HG03060 (cell line): ENCODE measurements around the gene COPG1.
"Not testable (repeated sequence)": the region's sequence is repeated elsewhere in the genome, so short reads cannot be mapped to it uniquely, and the experiment has no call there.

Experiments
- ATAC-seq: cut with Tn5 transposase; IDR thresholded peaks from one replicate; pipeline ENCODE4 v1.9.1; 2021; ENCODE audit warnings: low read depth, moderate number of reproducible peaks; ENCODE audit not compliant: unreplicated experiment

Gene COPG1

DNA sequence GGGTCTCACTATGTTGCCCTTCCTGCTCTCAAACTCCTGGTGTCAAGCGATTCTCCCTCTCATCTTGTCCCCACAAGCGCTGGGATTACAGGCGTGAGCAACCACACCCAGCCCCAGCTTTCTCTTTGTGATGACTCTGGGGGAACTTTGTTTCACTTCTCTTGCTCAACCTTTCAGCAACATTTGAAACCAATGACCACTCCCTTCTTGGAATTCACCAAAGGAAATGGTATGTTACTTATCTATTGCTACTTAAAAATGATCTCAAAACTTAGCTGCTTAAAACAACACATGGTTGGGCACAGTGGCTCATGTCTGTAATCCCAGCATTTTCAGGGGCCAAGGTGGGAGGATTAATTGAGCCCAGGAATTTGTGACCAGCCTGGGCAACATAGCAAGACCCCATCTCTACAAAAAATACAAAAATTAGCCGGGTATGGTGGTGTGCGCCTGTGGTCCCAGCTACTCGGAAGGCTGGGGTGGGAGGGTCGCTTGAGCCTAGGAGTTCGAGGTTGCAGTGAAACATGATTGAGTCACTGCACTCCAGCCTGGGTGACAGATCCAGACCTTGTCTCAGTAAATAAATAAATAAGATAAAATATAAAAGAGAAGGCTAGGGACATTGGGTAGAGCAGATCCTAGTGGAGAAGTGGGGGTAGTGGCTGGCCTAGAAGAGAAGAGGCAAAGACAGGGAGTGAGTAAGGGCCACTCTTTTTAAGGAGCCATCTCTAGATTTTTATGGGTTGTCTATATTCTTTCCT, 10.3 kb upstream of the COPG1 start:
- ATAC-seq: no peak

DNA sequence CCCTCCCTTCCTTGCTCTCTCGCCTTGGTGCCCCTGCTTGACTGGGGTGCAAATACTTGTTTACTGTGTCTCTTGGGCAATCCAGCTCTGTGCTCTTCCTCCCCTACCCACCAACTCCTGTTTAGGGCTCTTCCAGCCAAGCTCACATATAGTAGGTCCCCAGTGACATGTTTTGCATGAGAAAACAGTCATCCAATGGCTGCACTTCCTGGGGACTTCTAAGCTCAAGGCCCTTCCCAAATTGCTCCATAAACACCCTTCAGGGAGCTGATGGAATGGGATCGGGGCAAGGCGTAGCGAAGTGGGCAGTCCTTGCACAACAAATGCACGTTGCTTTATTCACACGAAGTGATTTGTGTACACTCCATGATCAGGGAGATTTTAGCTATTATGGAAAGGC, 9.4 kb upstream of the COPG1 start:
- no peak for ATAC-seq

DNA sequence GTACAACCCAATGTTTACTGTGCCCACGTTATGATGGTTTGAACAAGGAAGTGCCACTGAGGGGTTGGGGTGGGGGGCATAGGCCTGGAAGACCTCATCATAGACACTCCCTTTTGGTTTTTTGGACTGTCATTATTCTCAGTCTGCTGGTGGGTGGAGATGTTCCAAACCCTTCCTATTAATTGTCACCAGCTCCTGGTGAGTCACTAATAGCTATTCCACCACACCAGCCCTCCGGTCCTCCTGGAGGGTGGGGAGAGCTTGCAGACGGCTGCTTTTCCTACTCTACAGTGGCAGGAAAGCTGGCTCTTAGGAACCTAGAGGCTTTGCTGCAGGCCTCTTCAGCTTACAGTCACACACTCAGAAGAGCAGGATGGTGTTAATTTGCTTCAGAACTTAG, 9.0 kb upstream of the COPG1 start:
- no peak for ATAC-seq

DNA sequence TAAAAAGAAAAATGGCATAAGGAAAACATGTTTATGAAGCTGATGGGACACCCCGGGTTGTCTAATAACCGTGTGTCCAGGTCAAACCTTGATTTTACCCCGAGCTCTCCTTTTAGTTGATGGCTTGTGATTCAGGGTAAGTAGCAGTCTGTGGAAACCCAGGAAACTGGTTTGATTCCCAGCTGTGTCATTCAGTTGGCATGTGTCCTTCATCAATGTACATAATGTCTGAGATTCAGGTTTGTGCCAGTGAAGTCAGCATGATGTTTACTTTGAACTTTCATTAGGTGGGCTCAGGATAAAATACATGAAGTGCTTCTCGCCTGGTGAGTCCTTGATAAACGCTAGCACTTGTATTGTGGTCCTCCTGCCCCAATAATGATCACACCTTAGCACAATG, 4.3 kb upstream of the COPG1 start:
- no peak for ATAC-seq

DNA sequence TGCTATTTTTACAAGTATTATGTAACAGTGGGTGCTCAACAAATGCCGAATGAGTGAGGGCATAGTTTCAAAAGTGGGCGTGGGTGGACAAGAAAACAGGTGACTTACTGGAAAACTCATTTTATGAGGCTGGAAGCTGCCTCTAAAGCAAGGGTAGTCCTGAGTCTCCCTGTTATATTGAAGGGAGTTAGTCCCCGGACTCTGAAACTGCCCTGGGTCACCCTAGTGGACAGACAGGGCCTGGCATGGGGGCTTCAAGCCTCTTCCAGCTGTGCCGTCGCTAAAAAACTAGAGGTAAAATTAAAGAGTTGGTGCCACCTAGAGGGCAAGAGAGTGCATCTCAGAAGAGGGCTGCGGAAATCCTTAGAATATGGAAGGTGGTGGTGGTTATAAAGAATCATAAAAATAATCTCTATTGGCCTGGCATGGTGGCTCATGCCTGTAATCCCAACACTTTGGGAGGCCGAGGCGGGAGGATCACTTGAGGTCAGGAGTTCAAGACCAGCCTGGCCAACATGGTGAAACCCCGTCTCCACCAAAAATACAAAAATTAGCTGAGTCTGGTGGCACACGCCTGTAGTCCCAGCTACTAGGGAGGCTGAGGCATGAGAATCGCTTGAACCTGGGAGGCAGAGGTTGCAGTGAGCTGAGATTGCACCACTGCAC, 3.6 kb upstream of the COPG1 start:
- not testable (repeated sequence) for ATAC-seq

DNA sequence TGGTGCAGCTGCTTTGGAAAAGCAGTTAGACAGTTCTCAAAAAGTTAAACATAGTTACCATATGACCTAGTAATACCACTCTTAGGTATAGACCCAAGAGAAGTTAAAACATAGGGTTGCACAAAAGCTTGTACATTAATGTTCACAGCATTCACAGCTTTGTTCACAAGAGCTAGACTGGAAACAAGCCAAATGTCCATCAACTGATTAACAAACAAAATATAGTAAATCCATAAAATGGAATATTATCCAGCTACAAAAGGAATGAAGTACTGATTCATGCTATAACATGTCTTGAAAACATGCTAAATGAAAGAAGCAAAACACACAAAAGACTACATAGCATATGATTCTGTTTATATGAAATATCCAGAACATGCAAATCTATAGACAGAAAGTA, 2.8 kb upstream of the COPG1 start:
- ATAC-seq: no peak

DNA sequence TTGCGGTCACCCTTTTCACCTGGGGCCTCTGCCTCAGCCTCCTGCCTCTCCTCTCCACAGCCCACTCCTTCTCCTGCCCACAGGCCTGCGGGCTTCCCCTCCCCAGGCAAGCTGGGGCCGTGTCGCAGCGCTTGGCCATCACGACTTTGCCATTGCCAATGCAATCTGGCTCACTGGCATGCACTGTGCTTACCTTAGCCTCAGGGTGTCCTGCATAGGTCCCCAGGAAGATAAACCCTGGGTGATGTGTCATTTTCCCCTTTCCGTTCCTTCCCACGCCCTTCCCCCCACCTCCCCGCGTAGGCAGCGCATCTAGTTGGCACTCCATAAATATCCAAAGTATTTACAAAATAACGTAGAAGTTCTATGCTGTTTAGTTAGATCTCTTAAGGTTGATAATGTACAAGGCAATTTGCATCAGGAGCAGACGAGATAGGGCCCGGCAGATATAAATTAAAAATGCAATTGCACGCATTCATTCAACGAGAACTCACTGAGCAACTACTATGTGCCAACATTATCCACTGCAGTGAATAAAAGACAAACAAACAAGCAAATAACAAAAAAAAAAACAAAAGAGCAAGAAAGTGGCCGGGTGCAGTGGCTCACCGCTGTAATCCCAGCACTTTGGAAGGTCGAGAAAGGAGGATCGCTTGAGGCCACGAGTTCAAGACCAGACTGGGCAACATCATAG, 973 bp upstream of the COPG1 start:
- no peak for ATAC-seq

DNA sequence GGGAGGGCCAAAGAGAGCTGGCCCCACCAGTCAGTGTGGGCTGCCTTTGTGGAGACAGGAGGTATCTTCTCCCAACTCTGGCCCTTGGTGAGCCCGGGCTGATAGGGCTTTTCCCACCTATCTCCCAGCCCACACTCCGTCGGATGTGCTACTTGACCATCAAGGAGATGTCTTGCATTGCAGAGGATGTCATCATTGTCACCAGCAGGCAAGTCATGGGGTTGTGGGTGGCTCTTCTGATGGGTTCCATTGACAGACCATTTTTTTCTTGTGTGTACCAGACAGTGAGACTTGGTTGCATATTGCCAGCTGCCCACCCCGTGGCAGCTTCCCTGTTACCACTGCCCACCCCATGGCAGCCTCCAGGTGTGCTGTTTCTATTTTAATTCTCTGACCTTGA, 3.3 kb downstream of the COPG1 start:
- no peak for ATAC-seq

DNA sequence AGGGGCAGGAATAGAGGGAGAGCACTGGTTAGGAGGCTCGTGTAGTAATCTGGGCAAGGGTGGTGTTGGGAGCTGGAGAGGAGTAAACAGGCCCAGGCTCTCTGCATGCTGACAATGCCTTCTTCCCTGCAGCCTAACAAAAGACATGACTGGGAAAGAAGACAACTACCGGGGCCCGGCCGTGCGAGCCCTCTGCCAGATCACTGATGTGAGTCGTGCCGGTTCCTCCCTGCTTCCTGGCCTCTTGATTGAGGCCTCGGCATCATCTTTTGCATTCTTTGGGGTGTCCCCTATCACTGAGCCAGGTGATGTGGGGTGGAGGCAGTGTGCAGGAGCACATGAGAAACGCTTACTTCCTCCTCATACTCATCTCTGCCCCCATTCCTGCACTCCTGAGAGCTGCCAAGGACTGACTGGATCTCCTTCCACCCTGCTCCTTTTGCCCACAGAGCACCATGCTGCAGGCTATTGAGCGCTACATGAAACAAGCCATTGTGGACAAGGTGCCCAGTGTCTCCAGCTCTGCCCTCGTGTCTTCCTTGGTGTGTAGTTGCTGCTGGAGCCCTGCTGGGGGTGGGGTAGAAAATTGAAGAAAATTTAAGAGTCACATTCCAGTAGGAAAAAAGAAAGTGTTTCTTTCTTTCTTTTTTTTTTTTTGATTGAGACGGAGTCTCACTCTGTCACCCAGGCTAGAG, 5.3 kb downstream of the COPG1 start:
- ATAC-seq: no peak

DNA sequence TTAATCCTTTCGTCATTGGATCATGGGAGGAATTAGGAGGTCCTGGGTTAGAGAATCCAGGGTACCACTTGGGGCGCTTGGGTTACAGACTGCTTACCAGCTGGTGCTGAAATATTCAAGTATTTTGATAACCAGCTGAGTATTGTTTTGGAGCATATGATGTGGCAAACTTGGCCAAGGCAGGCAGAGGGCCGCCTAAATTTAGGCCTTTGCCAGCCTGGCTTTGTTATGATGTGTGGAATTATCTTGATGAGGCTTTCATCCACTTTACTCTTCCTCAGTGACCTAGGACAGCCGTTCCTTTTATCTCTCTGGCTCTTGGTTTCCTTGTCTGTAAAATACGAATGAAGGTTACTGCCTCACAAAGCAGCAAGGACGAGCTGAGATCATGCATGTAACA, 6.9 kb downstream of the COPG1 start:
- no peak for ATAC-seq

DNA sequence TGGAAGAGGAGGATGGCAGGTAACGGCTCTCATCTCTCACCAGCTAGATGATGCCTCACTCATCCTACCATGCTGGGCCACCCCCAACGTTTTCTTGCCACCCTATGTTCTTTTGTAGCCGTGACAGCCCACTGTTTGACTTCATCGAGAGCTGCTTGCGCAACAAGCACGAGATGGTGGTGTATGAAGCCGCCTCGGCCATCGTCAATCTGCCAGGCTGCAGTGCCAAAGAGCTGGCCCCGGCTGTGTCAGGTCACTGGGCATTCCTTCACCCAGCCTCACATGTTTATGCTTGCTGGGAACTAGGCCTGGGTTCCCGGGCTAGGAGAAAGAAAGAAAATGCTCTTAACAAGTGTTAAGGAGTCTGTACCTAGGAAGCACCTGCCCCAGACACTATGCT, 8.2 kb downstream of the COPG1 start:
- no peak for ATAC-seq

DNA sequence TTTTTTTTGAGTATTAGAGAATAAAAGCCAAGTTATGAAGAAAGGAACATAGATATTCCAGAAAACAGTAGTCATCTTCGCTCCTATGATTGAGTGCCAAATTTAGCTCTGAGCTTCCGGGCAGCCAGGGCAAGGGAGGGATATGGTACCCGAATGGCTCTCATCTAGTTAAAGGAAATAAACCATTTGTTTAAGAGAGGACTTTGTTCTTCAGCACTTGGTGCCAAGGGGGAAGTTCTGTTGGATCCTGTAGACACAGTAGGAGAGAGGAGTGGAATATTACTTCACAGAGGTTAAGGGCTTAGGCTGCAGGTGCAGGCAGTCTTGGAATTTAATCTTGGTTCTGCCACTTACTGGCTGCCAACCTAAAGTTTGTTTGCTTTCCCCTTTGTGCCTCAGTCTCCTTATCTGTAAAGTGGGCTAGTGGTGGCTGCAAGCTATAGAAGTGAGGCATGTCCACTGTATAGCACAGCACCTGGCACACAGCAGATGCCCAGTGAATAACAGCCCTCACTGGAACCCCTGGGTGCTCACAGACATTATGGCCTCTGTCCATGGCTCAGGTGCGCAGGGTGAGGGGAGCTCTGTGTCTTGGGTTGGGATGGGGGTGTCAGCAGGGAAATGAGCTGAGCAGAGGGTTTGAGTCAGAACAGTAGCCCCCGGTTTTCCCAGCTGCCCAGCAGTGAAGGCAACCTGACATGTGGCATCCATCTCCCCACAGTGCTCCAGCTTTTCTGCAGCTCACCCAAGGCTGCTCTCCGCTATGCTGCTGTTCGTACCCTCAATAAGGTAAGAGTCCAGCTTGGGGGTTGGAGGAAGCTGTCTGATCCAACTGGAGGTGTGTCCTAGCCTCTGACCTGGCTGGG, 10.4 kb downstream of the COPG1 start:
- no peak for ATAC-seq

DNA sequence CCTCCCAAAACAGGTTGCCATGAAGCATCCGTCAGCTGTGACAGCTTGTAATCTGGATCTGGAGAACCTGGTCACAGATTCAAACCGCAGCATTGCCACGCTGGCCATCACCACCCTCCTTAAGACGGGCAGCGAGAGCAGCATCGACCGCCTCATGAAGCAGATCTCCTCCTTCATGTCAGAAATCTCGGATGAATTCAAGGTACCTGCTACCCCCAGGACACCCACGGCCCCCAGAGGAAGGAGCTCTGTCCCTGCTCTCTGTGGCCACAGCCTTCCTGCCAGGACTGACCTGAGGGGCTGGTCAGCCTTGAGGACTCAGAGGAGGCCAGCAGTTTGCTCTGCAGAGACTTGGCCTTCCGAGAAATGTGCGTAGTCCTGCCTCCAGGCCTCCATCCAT, 11.2 kb downstream of the COPG1 start:
- no peak for ATAC-seq

DNA sequence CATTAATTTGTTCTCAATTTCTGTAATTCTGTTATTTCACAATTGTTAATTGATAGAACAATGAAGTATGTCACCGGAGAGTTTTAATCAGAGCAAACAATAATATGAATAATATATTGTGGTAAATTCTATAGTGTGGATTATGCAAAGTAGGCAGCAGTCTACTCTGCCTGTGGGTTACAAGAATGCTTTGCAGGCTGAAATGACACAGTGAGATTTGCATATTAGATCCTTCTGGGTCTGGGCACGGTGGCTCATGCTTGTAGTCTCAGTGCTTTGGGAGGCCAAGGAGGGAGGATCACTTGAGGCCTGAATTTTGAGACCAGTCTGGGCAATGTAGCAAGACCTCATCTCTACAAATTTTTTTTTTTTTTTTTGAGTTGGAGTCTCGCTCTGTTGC, 12.5 kb downstream of the COPG1 start:
- no peak for ATAC-seq

DNA sequence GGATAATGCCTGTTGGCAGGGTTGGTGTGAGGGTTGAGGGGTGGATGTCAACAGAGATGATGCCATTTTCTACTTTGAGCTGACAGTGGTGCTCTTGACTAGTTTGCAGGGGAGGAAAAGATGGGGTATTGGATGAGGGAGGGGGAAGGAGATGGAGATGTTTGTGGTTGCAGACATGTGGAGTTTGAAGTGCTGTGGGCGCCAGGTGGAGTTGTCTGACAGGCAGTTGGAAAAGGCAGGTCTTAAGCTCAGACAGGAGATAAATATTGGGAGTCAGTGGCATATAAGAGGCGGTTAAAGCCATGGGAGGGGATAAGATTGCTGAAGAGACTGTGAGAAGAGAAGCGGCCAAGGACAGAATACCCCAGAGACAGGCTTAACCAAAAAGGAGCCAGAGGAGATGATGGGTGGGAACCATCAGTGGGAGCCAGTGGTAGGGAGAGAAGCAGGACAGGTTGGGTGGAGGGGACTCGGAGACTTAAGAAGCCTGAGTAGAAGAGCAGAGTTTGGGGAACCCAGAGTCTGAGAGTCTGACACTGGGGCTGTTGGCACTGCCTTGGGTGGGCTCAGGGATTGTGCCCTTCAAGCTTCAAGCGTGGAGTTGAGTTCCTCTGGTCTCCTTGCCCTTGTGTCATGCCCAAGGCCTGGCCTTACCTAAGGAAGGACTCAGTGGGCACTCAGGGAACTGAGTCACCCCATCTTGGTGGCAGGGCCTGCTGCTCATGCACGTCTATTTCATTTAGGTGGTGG, 13.9 kb downstream of the COPG1 start:
- no peak for ATAC-seq

DNA sequence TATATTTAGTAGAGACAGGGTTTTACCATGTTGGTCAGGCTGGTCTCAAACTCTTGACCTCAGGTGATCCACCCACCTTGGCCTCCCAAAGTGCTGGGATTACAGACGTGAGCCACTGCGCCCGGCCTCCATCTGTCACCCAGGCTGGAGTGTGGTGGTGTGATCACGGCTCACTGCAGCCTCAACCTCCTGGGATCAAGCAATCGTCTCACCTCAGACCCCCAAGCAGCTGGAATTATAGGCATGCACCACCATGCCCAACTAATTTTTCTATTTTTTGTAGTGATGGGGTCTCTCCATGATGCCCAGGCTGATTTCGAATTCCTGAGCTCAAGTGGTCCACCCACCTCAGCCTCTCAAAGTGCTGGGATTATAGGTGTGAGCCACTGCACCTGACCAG, 15.6 kb downstream of the COPG1 start:
- ATAC-seq: not testable (repeated sequence)

DNA sequence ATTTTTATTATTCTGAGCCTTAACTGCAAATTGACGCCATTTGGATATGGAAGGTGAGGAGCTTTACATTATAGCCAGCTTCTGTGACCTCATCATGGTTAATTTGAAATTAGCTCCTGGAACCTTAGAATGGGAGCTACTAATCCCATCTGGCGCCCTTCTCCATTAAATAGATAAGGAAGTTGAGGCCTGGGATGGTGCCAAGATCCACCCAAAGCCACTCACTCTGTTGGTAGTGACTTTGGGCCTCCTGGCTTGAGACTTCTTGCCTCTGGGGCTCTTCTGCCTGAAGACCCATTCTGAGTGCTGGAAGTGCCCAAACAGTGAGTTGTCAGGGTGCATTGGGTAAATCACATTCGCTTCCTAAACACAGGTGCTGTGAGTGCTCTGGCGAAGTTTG, 17.2 kb downstream of the COPG1 start:
- ATAC-seq: no peak

DNA sequence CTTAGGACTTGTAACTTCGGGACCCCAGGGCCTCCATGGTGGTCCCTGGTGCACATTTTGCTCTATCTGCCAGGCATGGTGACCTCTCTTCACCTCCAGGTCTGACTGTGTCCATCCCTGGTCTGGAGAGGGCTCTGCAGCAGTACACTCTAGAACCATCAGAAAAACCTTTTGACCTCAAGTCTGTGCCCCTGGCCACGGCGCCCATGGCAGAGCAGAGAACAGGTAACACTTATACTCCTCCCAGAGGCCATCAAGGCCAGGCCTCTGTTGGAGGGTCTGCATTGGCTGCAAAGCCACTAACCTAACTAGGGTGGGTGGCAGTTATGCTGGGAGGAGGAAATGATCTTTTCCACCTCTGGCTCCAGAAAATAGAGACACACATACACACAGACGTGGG, 19.0 kb downstream of the COPG1 start:
- ATAC-seq: no peak

DNA sequence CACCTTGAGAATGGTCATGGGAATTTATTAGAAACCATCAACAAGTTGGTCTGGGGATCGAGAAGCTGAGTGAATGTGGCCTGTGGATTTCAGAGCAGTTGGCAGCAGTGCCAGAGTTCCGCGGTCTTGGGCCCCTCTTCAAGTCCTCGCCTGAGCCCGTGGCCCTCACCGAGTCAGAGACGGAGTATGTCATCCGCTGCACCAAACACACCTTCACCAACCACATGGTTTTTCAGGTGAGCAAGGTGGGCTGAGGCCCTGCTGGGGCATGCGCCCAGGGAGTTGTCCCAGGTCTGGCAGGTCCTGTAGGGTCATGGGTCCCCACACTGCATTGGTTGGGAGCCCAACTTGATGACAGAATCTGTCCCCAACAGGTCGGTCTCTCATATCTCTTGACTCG, 22.3 kb downstream of the COPG1 start:
- ATAC-seq: no peak

DNA sequence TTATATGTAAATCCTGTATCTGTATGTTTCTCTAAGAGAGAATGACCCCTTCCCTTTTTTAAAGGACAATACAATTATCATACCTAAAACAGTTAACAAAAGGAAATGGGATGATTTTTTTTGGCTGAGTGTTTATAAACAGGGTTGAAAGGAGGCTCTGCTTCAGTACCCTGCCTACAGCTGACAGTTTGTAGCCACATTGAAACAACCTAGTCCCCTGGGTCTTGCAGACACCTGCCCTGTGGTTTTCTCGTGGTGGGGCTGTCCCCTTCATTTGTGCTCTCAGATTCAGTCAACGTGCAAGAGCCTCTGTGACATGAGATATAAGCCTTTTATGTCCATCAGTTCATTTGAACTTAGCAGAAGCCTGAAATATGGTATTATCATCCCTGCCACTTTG, 27.0 kb downstream of the COPG1 start:
- ATAC-seq: peak; percentile 72
